Measurements from ENCODE around the gene COL4A1. TPM values are rescaled to one million over a fixed set of nuclear protein-coding genes. Genes with fewer than 3 reads are reported as not detected.

Gene COL4A1
- total and polyA plus RNA-seq, 2 donors from 2014 or later, result 53.0 to 218 TPM

GRCh38 chr13:110133425-110134235 lies 173.3 kb downstream of the COL4A1 start:
- DNase-seq (no peak), FAIRE-seq (no peak)
- no peak for TF ChIP-seq CTCF (IDR thresholded peaks at IDR 0.05; ENCODE audit: borderline replicate concordance, extremely low read depth, insufficient read depth)
- Histone ChIP-seq H3K4me1 (ENCODE audit: control insufficient read depth in 2 of 3, insufficient read depth in 2 of 3, low read depth in 1 of 3, low read length in 3 of 3) (peaks cover 0 to 8% (median 7%) of the 10 kb centered on the region in 3 donors), H3K27ac (ENCODE audit: low read depth in 2 of 2, low read length in 2 of 2) (no peak overlapping the region), H3K36me3 (ENCODE audit: control insufficient read depth in 2 of 3, insufficient read depth in 3 of 3, low read length in 3 of 3) (no peaks in the 10 kb centered on the region), H3K9ac (ENCODE audit: low read length in 3 of 3) (no peak overlapping the region), H3K4me3 (ENCODE audit: low read length in 3 of 3) (no peak overlapping the region), H3K9me3 (ENCODE audit: control insufficient read depth in 2 of 3, insufficient read depth in 1 of 3, low read length in 3 of 3) (no peaks in the 10 kb centered on the region), H3K27me3 (ENCODE audit: control insufficient read depth, insufficient read depth, low read length) (no peaks in the 10 kb centered on the region)
- intact Hi-C loops (cut with DNase I), result no loop called here

- intact Hi-C loops (cut with DNase I), result no loop called here
- Histone ChIP-seq H3K36me3 (ENCODE audit: control insufficient read depth in 2 of 3, insufficient read depth in 3 of 3, low read length in 3 of 3) (no peaks in the 10 kb centered on the region), H3K4me1 (ENCODE audit: control insufficient read depth in 2 of 3, insufficient read depth in 2 of 3, low read depth in 1 of 3, low read length in 3 of 3) (peaks cover 0 to 3% (median 3%) of the 10 kb centered on the region in 3 donors), H3K4me3 (ENCODE audit: low read length in 3 of 3) (no peak overlapping the region), H3K27ac (ENCODE audit: low read depth in 2 of 2, low read length in 2 of 2) (no peak overlapping the region), H3K9ac (ENCODE audit: low read length in 3 of 3) (no peak overlapping the region), H3K9me3 (ENCODE audit: control insufficient read depth in 2 of 3, insufficient read depth in 1 of 3, low read length in 3 of 3) (no peaks in the 10 kb centered on the region), H3K27me3 (ENCODE audit: control insufficient read depth, insufficient read depth, low read length) (no peaks in the 10 kb centered on the region)
- DNase-seq (no peak), FAIRE-seq (no peak)
- no peak for TF ChIP-seq CTCF (IDR thresholded peaks at IDR 0.05; ENCODE audit: borderline replicate concordance, extremely low read depth, insufficient read depth)
Observed at GRCh38 chr13:110132225-110132982, 174.6 kb downstream of the COL4A1 start.

GRCh38 chr13:110131424-110131823 lies 175.5 kb downstream of the COL4A1 start:
- no peak overlapping the region for H3K9ac ChIP-seq (ENCODE audit: low read length in 3 of 3)
- no peak overlapping the region for H3K27ac ChIP-seq (ENCODE audit: low read depth in 2 of 2, low read length in 2 of 2)
- peaks cover 0 to 6% (median 0%) of the 10 kb centered on the region in 3 donors for H3K4me1 ChIP-seq (ENCODE audit: control insufficient read depth in 2 of 3, insufficient read depth in 2 of 3, low read depth in 1 of 3, low read length in 3 of 3)
- DNase-seq (no peak), FAIRE-seq (no peak)
- no peak for TF ChIP-seq CTCF (IDR thresholded peaks at IDR 0.05; ENCODE audit: borderline replicate concordance, extremely low read depth, insufficient read depth)
- H3K36me3 ChIP-seq (ENCODE audit: control insufficient read depth in 2 of 3, insufficient read depth in 3 of 3, low read length in 3 of 3), result no peaks in the 10 kb centered on the region
- H3K4me3 ChIP-seq (ENCODE audit: low read length in 3 of 3), result no peak overlapping the region
- H3K9me3 ChIP-seq (ENCODE audit: control insufficient read depth in 2 of 3, insufficient read depth in 1 of 3, low read length in 3 of 3), result no peaks in the 10 kb centered on the region
- intact Hi-C loops (cut with DNase I), result no loop called here
- H3K27me3 ChIP-seq (ENCODE audit: control insufficient read depth, insufficient read depth, low read length), result no peaks in the 10 kb centered on the region
